Endothelial cell of umbilical vein (primary cell): ENCODE results near the gene TLDC2.
A peak's percentile ranks its signal among the peaks of the same experiment; 100 is the strongest.

Source experiments
- CTCF ChIP-seq, 2 donors: IDR thresholded peaks; 1 replicate in 1 of 2; 2 replicates in 1 of 2; pipeline ENCODE4 v1.5.1; 2011; ENCODE audit warnings: low read length in 2 of 2, mild to moderate bottlenecking in 2 of 2, moderate library complexity in 2 of 2, control low read depth in 1 of 2, inconsistent platforms in 1 of 2, low read depth in 1 of 2; ENCODE audit not compliant: insufficient read depth in 1 of 2; ENCODE audit errors: extremely low read depth in 1 of 2
- EZH2 ChIP-seq: IDR thresholded peaks from 2 replicates; pipeline ENCODE4 v1.6.1; 2012; ENCODE audit warnings: borderline replicate concordance, low read depth, mild to moderate bottlenecking, moderate library complexity, low read length, inconsistent platforms; ENCODE audit not compliant: severe bottlenecking
- FOS ChIP-seq: IDR thresholded peaks from 2 replicates; pipeline ENCODE4 v1.6.1; 2011; ENCODE audit warnings: mild to moderate bottlenecking, low read length, moderate library complexity, borderline replicate concordance; ENCODE audit not compliant: insufficient read depth
- GATA2 ChIP-seq: IDR thresholded peaks from 2 replicates; pipeline ENCODE4 v1.7.0; 2011; ENCODE audit warnings: low read depth, mild to moderate bottlenecking, moderate library complexity, mixed read lengths, low read length; ENCODE audit not compliant: insufficient read length, insufficient read depth
- MAX ChIP-seq: IDR thresholded peaks from 2 replicates; pipeline ENCODE4 v1.6.1; 2011; ENCODE audit not compliant: insufficient read depth, insufficient read length
- MYC ChIP-seq: IDR thresholded peaks from one replicate; pipeline ENCODE4 v1.6.1; 2011; ENCODE audit warnings: mild to moderate bottlenecking, low read depth, low read length
- POLR2A ChIP-seq: IDR thresholded peaks from 2 replicates; pipeline ENCODE4 v1.6.1; 2012; ENCODE audit warnings: low read depth, mild to moderate bottlenecking, control low read depth, low read length
- POLR2AphosphoS5 ChIP-seq: IDR thresholded peaks from 2 replicates; pipeline ENCODE4 v1.6.1; 2012; ENCODE audit warnings: low read depth, mild to moderate bottlenecking, control low read depth, low read length, moderate library complexity; ENCODE audit not compliant: insufficient read depth

- TF ChIP-seq POLR2AphosphoS5 (peak; percentile 7), CTCF (IDR thresholded peaks at IDR 0.05; ENCODE audit: extremely low read depth in 1 of 2, insufficient read depth in 1 of 2, low read depth in 1 of 2, low read length in 2 of 2) (no peak), POLR2A (no peak), EZH2 (no peak), MYC (peak; percentile 56), MAX (peak; percentile 82), FOS (no peak), GATA2 (no peak)
Measured at GRCh38 chr20:36856691-36857635, 19.0 kb upstream of the TLDC2 start.
